Upper lobe of right lung (tissue), 1 donor: ENCODE data around the gene FMN1. TPM values are rescaled to one million over a fixed set of nuclear protein-coding genes. Genes with fewer than 3 reads are reported as not detected.
A peak's percentile ranks its signal among the peaks of the same experiment; 100 is the strongest.

Experiments used
- ATAC-seq: fragments of 200-7000 bp; cut with Tn5 transposase; one replicate; pipeline ENCODE4 v1.9.1; 2020; ENCODE audit warnings: mild to moderate bottlenecking, moderate library complexity
- DNase-seq: peaks from one replicate; pipeline ENCODE4 v3.0.0-alpha.2; 2020
- H3K27ac ChIP-seq: fragments of 200-600 bp; one replicate; pipeline ENCODE4 v1.8.0; 2022
- H3K27me3 ChIP-seq: fragments of 200-600 bp; one replicate; pipeline ENCODE4 v1.8.0; 2022; ENCODE audit warnings: mild to moderate bottlenecking
- H3K36me3 ChIP-seq: fragments of 200-600 bp; one replicate; pipeline ENCODE4 v1.8.0; 2022
- H3K4me1 ChIP-seq: fragments of 200-600 bp; one replicate; pipeline ENCODE4 v1.8.0; 2022
- H3K4me3 ChIP-seq: fragments of 200-600 bp; one replicate; pipeline ENCODE4 v1.8.0; 2022; ENCODE audit warnings: mild to moderate bottlenecking
- H3K9me3 ChIP-seq: fragments of 200-600 bp; one replicate; pipeline ENCODE4 v1.8.0; 2022
- CTCF ChIP-seq: fragments of 200-600 bp; IDR thresholded peaks from one replicate; pipeline ENCODE4 v1.8.0; 2022; ENCODE audit warnings: antibody characterized with exemption
- intact Hi-C: fragments of 100-400 bp; cut with DNase I; formaldehyde crosslinking; loops from one replicate; pipeline ENCODE4 v1.11.0; 2022
- total RNA-seq: library from RNA; stranded (reverse); fragmentation: NEBNext Ultra II Directional; extraction: Animal tissue kit (Norgen Biotek cat#: 25700); gene quantifications from one replicate; pipeline ENCODE4 v1.2.1, GENCODE V29; 2021
- donor health status: DM: no; HTN: yes; CAD: no; lungs with severe emphysema.

The FMN1 gene
- total RNA-seq, 1 donor from 2014 or later, result 33.5 TPM

- Histone ChIP-seq H3K9me3 (no peaks in the 10 kb centered on the region), H3K4me3 (no peak overlapping the region), H3K4me1 (no peaks in the 10 kb centered on the region), H3K27me3 (no peaks in the 10 kb centered on the region), H3K27ac (no peak overlapping the region), H3K36me3 (no peaks in the 10 kb centered on the region)
- DNase-seq (no peak), ATAC-seq (no peak)
- intact Hi-C loops, result loop anchor here (5.0 kb wide), 1 partner anchor 328 kb away; no protein-coding TSS in a partner anchor
- TF ChIP-seq CTCF, result peak; percentile 57
Measured at GRCh38 chr15:32994810-32995424, 199.6 kb downstream of the FMN1 start.

GRCh38 chr15:32993285-32993684 lies 201.2 kb downstream of the FMN1 start:
- intact Hi-C loops, result loop anchor here (5.0 kb wide), 1 partner anchor 326 kb away; no protein-coding TSS in a partner anchor
- H3K4me3 ChIP-seq, result no peak overlapping the region
- no peak for DNase-seq
- no peaks in the 10 kb centered on the region for H3K27me3 ChIP-seq
- no peaks in the 10 kb centered on the region for H3K4me1 ChIP-seq
- TF ChIP-seq CTCF, result no peak
- no peaks in the 10 kb centered on the region for H3K9me3 ChIP-seq
- H3K36me3 ChIP-seq, result no peaks in the 10 kb centered on the region
- H3K27ac ChIP-seq, result no peak overlapping the region
- ATAC-seq, result no peak

GRCh38 chr15:32991619-32992111 lies 202.8 kb downstream of the FMN1 start:
- no peak for TF ChIP-seq CTCF

GRCh38 chr15:32990071-32990470 lies 204.4 kb downstream of the FMN1 start:
- intact Hi-C loops, result loop anchor here (5.0 kb wide), 1 partner anchor 323 kb away; no protein-coding TSS in a partner anchor
- no peak for ATAC-seq
- H3K9me3 ChIP-seq, result no peaks in the 10 kb centered on the region

More at GRCh38 chr15:32991619-32992111, 202.8 kb downstream of the FMN1 start:
- ATAC-seq (no peak), DNase-seq (no peak)
- Histone ChIP-seq H3K27me3 (no peaks in the 10 kb centered on the region), H3K4me1 (no peaks in the 10 kb centered on the region), H3K9me3 (no peaks in the 10 kb centered on the region), H3K27ac (no peak overlapping the region), H3K4me3 (no peak overlapping the region), H3K36me3 (no peaks in the 10 kb centered on the region)
- intact Hi-C loops, result loop anchor here (5.0 kb wide), 1 partner anchor 324 kb away; no protein-coding TSS in a partner anchor

GRCh38 chr15:32987067-32987466 lies 207.4 kb downstream of the FMN1 start:
- DNase-seq (no peak), ATAC-seq (no peak)
- H3K9me3 ChIP-seq, result no peaks in the 10 kb centered on the region
- TF ChIP-seq CTCF, result no peak
- no peak overlapping the region for H3K27ac ChIP-seq
- H3K4me1 ChIP-seq, result no peaks in the 10 kb centered on the region
- H3K4me3 ChIP-seq, result no peak overlapping the region
- H3K36me3 ChIP-seq, result no peaks in the 10 kb centered on the region
- H3K27me3 ChIP-seq, result no peaks in the 10 kb centered on the region
- intact Hi-C loops, result no loop called here

More at GRCh38 chr15:32990071-32990470, 204.4 kb downstream of the FMN1 start:
- Histone ChIP-seq H3K27me3 (no peaks in the 10 kb centered on the region), H3K27ac (no peak overlapping the region), H3K36me3 (no peaks in the 10 kb centered on the region), H3K4me1 (no peaks in the 10 kb centered on the region), H3K4me3 (no peak overlapping the region)
- TF ChIP-seq CTCF, result no peak
- DNase-seq, result no peak
